PC-3 (cell line): Measurements from ENCODE around the gene CDC7.

ENCODE experiments used
- EZH2 ChIP-seq: fragments of 300-600 bp; sonication (generic); IDR thresholded peaks from one replicate; pipeline ENCODE4 v1.6.1; 2017; ENCODE audit warnings: antibody characterized with exemption, mild to moderate bottlenecking, low read length; ENCODE audit not compliant: unreplicated experiment
- EZH2phosphoT487 ChIP-seq: fragments of 300-600 bp; sonication (generic); IDR thresholded peaks from 2 replicates; pipeline ENCODE4 v1.6.1; 2018; ENCODE audit warnings: mild to moderate bottlenecking, antibody characterized with exemption, low read length, borderline replicate concordance
- TF ChIP-seq, protein P1 (sequence below): fragments of 300-600 bp; sonication (generic); conservative IDR thresholded peaks from 2 replicates; pipeline ENCODE4 v1.5.1; 2017; ENCODE audit warnings: antibody characterized with exemption, low read depth, mild to moderate bottlenecking, low read length

DNA sequence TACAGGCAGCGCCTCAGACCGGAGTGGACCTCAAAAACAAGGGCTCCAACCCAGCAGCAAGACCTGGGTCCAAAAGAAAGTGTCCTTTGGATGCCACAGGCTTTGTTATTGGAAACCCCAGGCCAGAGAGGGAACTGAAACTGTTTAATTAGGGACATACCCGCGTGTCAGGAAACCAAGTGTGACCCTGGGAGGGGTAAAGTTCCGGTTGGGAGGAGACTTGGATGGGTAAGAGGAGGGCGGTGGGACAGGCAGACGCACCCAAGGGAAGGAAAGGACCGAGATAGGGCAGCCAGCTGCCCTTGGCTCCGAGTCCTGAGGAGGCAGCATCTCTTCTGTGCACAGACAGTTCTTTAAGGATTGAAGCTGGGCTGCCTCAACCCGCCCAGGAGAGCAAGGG lies 71.4 kb downstream of the CDC7 start:
- no peak for TF ChIP-seq EZH2
- TF ChIP-seq, protein P1, sequence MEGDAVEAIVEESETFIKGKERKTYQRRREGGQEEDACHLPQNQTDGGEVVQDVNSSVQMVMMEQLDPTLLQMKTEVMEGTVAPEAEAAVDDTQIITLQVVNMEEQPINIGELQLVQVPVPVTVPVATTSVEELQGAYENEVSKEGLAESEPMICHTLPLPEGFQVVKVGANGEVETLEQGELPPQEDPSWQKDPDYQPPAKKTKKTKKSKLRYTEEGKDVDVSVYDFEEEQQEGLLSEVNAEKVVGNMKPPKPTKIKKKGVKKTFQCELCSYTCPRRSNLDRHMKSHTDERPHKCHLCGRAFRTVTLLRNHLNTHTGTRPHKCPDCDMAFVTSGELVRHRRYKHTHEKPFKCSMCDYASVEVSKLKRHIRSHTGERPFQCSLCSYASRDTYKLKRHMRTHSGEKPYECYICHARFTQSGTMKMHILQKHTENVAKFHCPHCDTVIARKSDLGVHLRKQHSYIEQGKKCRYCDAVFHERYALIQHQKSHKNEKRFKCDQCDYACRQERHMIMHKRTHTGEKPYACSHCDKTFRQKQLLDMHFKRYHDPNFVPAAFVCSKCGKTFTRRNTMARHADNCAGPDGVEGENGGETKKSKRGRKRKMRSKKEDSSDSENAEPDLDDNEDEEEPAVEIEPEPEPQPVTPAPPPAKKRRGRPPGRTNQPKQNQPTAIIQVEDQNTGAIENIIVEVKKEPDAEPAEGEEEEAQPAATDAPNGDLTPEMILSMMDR: no peak
- no peak for TF ChIP-seq EZH2phosphoT487
